Keratinocyte (primary cell): ENCODE measurements around the gene TDRD3. TPM values are rescaled to one million over a fixed set of nuclear protein-coding genes. Genes with fewer than 3 reads are reported as not detected.

ENCODE experiments used
- DNase-seq: peaks from one replicate; pipeline ENCODE4 v3.0.0-alpha.2; 2011; ENCODE audit warnings: low read depth, missing footprints, low spot score
- FAIRE-seq: peaks from 2 replicates; lab custom pipeline; 2011; peaks lifted over from hg19 to GRCh38; lab: Jason Lieb, UNC
- H2AFZ ChIP-seq: 2 replicates; pipeline ENCODE4 v1.6.0; 2012; ENCODE audit warnings: low read length, control low read depth, inconsistent platforms; ENCODE audit not compliant: control insufficient read depth
- H3K27ac ChIP-seq: 2 replicates; pipeline ENCODE4 v1.5.1; 2011; ENCODE audit warnings: low read length; ENCODE audit not compliant: control insufficient read depth, insufficient read depth
- H3K27me3 ChIP-seq: 3 replicates; pipeline ENCODE4 v1.6.0; 2011; ENCODE audit warnings: low read length; ENCODE audit not compliant: control insufficient read depth, insufficient read depth; ENCODE audit errors: extremely low read depth
- H3K36me3 ChIP-seq, 2 experiments: 2 replicates in 1 of 2; 3 replicates in 1 of 2; pipeline ENCODE4 v1.5.1; 2011; ENCODE audit warnings: low read length in 2 of 2, mild to moderate bottlenecking in 1 of 2; ENCODE audit not compliant: control insufficient read depth in 2 of 2, insufficient read depth in 2 of 2; ENCODE audit errors: extremely low read depth in 1 of 2
- H3K4me1 ChIP-seq: 3 replicates; pipeline ENCODE4 v1.5.1; 2011; ENCODE audit warnings: low read length; ENCODE audit not compliant: control insufficient read depth, insufficient read depth; ENCODE audit errors: extremely low read depth
- H3K4me2 ChIP-seq: 3 replicates; pipeline ENCODE4 v1.6.0; 2011; ENCODE audit warnings: low read depth, low read length; ENCODE audit not compliant: control insufficient read depth, insufficient read depth; ENCODE audit errors: extremely low read depth
- H3K4me3 ChIP-seq, 3 experiments: fragments of 200-600 bp in 1 of 3; sonication (generic) in 1 of 3; 2 replicates in 2 of 3; 3 replicates in 1 of 3; pipeline ENCODE4 v1.5.1; 2011 to 2016; ENCODE audit warnings: low read length in 3 of 3, mild to moderate bottlenecking in 3 of 3, control low read depth in 2 of 3, inconsistent platforms in 1 of 3, low read depth in 1 of 3, mixed read lengths in 1 of 3, mixed run types in 1 of 3, moderate library complexity in 1 of 3; ENCODE audit not compliant: control insufficient read depth in 2 of 3, insufficient read depth in 2 of 3; ENCODE audit errors: extremely low read depth in 1 of 3
- H3K79me2 ChIP-seq: 2 replicates; pipeline ENCODE4 v1.6.0; 2012; ENCODE audit warnings: low read length; ENCODE audit not compliant: control insufficient read depth, insufficient read depth
- H3K9ac ChIP-seq: 3 replicates; pipeline ENCODE4 v1.6.0; 2011; ENCODE audit warnings: low read length; ENCODE audit not compliant: control insufficient read depth, insufficient read depth; ENCODE audit errors: extremely low read depth
- H3K9me1 ChIP-seq: 3 replicates; pipeline ENCODE4 v1.6.0; 2011; ENCODE audit warnings: low read length; ENCODE audit not compliant: control insufficient read depth, insufficient read depth; ENCODE audit errors: extremely low read depth
- H3K9me3 ChIP-seq: 2 replicates; pipeline ENCODE4 v1.5.1; 2012; ENCODE audit warnings: low read depth, low read length; ENCODE audit not compliant: control insufficient read depth
- H4K20me1 ChIP-seq: 3 replicates; pipeline ENCODE4 v1.6.0; 2011; ENCODE audit warnings: low read length; ENCODE audit not compliant: control insufficient read depth, insufficient read depth; ENCODE audit errors: extremely low read depth
- CTCF ChIP-seq, 3 experiments: IDR thresholded peaks in 1 of 3; conservative IDR thresholded peaks in 1 of 3; optimal IDR thresholded peaks in 1 of 3; 2 replicates in 2 of 3; 3 replicates in 1 of 3; pipeline versions ENCODE3 to v1.5.1; 2011; ENCODE audit warnings: low read length in 3 of 3, mild to moderate bottlenecking in 3 of 3, moderate library complexity in 2 of 3, control low read depth in 1 of 3, inconsistent platforms in 1 of 3; ENCODE audit not compliant: insufficient read depth in 2 of 3; ENCODE audit errors: extremely low read depth in 1 of 3
- EZH2 ChIP-seq: IDR thresholded peaks from one replicate; pipeline ENCODE4 v1.6.1; 2012; ENCODE audit warnings: inconsistent platforms, mild to moderate bottlenecking, low read length, moderate library complexity
- dilution Hi-C: fragments of 300-500 bp; cut with MboI; formaldehyde crosslinking; loops from one replicate; pipeline ENCODE4 v1.7.0; 2020; ENCODE audit warnings: low sequenced_read_pairs; ENCODE audit not compliant: extremely low pct_ligation_motif_present
- polyA plus RNA-seq, 5 experiments: library from polyadenylated mRNA; depleted of rRNA in 3 of 5; stranded (reverse) in 3 of 5; stranded (forward) in 1 of 5; unstranded in 1 of 5; fragments of >200 nt; gene quantifications; 1 replicate in 1 of 5; 2 replicates in 3 of 5; 3 replicates in 1 of 5; pipeline versions ENCODE4 v1.2.1 to v1.2.3, GENCODE V29; 2011 to 2012; ENCODE audit warnings: missing spikeins in 2 of 5, low read depth in 1 of 5, low replicate concordance in 1 of 5

The TDRD3 gene
- polyA plus RNA-seq, 1 donor (not counting 4 experiments of a cell fraction or from before 2014, with no cell fraction given): 10.7 TPM

GRCh38 chr13:60363288-60363687, 33.7 kb upstream of the TDRD3 start:
- no peaks in the 10 kb centered on the region for H3K4me1 ChIP-seq
- DNase-seq: no peak
- H3K9me1 ChIP-seq: no peaks in the 10 kb centered on the region
- no peak overlapping the region for H3K27ac ChIP-seq
- H3K79me2 ChIP-seq: no peaks in the 10 kb centered on the region
- no peaks in the 10 kb centered on the region for H4K20me1 ChIP-seq
- H3K4me2 ChIP-seq: no peak overlapping the region
- dilution Hi-C loops: no loop called here
- no peaks in the 10 kb centered on the region for H3K27me3 ChIP-seq
- H3K4me3 ChIP-seq: no peak overlapping the region
- H3K9ac ChIP-seq: no peak overlapping the region
- H3K9me3 ChIP-seq: no peaks in the 10 kb centered on the region
- FAIRE-seq: no peak
- TF ChIP-seq EZH2: no peak
- no peak for TF ChIP-seq CTCF (optimal IDR thresholded peaks at IDR 0.05 in 1 of 3, IDR thresholded peaks at IDR 0.05 in 1 of 3, conservative IDR thresholded peaks at IDR 0.05 in 1 of 3; ENCODE audit: extremely low read depth in 1 of 3, insufficient read depth in 2 of 3, low read length in 3 of 3)
- no peaks in the 10 kb centered on the region for H3K36me3 ChIP-seq
- H2AFZ ChIP-seq: no peak overlapping the region

- TF ChIP-seq CTCF (optimal IDR thresholded peaks at IDR 0.05 in 1 of 3, IDR thresholded peaks at IDR 0.05 in 1 of 3, conservative IDR thresholded peaks at IDR 0.05 in 1 of 3; ENCODE audit: extremely low read depth in 1 of 3, insufficient read depth in 2 of 3, low read length in 3 of 3) (peak in 2 of 3 experiments; percentile 12 to 43), EZH2 (no peak)
These were observed 27.8 kb upstream of the TDRD3 start for GRCh38 chr13:60369242-60369641.

More at GRCh38 chr13:60369242-60369641, 27.8 kb upstream of the TDRD3 start:
- H3K4me1 ChIP-seq: no peaks in the 10 kb centered on the region
- H3K4me2 ChIP-seq: no peak overlapping the region
- H3K9me3 ChIP-seq: no peaks in the 10 kb centered on the region
- H3K27ac ChIP-seq: no peak overlapping the region
- H3K36me3 ChIP-seq: no peaks in the 10 kb centered on the region
- H3K9ac ChIP-seq: no peak overlapping the region
- FAIRE-seq: no peak
- no peak overlapping the region for H2AFZ ChIP-seq
- dilution Hi-C loops: no loop called here
- no peaks in the 10 kb centered on the region for H4K20me1 ChIP-seq
- DNase-seq: no peak
- H3K9me1 ChIP-seq: no peaks in the 10 kb centered on the region
- no peaks in the 10 kb centered on the region for H3K79me2 ChIP-seq
- no peak overlapping the region for H3K4me3 ChIP-seq
- H3K27me3 ChIP-seq: no peaks in the 10 kb centered on the region
